Muscle layer of duodenum (tissue), 2 donors: ENCODE data around the gene ITGAV.

ENCODE experiments used
- H3K27ac ChIP-seq: one replicate; pipeline ENCODE4 v1.7.0; 2013; ENCODE audit warnings: mild to moderate bottlenecking, low read length
- H3K27me3 ChIP-seq: one replicate; pipeline ENCODE4 v1.7.0; 2013; ENCODE audit warnings: low read depth, mild to moderate bottlenecking, control low read depth, low read length
- H3K36me3 ChIP-seq, 2 donors: one replicate each; pipeline ENCODE4 v1.7.0; 2013; ENCODE audit warnings: low read length in 2 of 2, control low read depth in 1 of 2, mild to moderate bottlenecking in 1 of 2; ENCODE audit not compliant: insufficient read depth in 2 of 2, control insufficient read depth in 1 of 2
- H3K4me1 ChIP-seq, 2 donors: one replicate each; pipeline ENCODE4 v1.7.0; 2013; ENCODE audit warnings: low read length in 2 of 2, mild to moderate bottlenecking in 2 of 2, control low read depth in 1 of 2, moderate library complexity in 1 of 2; ENCODE audit not compliant: insufficient read depth in 2 of 2, control insufficient read depth in 1 of 2
- H3K4me3 ChIP-seq, 2 donors: one replicate each; pipeline ENCODE4 v1.7.0; 2013; ENCODE audit warnings: low read length in 2 of 2, low read depth in 1 of 2, mild to moderate bottlenecking in 1 of 2
- H3K9me3 ChIP-seq, 2 donors: one replicate each; pipeline ENCODE4 v1.7.0; 2013; ENCODE audit warnings: low read length in 2 of 2, control low read depth in 1 of 2, mild to moderate bottlenecking in 1 of 2; ENCODE audit not compliant: control insufficient read depth in 1 of 2
- donor health status: healthy.

The ITGAV gene

GRCh38 chr2:186641132-186641806 is 51.4 kb downstream of the ITGAV start:
- peaks cover 28 to 35% of the 10 kb centered on the region in 2 donors for H3K36me3 ChIP-seq

GRCh38 chr2:186641807-186642321 is 52.0 kb downstream of the ITGAV start:
- H3K36me3 ChIP-seq = peaks cover 32 to 38% of the 10 kb centered on the region in 2 donors
- H3K4me1 ChIP-seq = no peaks in the 10 kb centered on the region
- no peak overlapping the region for H3K27ac ChIP-seq
- no peaks in the 10 kb centered on the region for H3K9me3 ChIP-seq
- no peak overlapping the region for H3K4me3 ChIP-seq
- H3K27me3 ChIP-seq = no peaks in the 10 kb centered on the region

More at GRCh38 chr2:186641132-186641806, 51.4 kb downstream of the ITGAV start:
- H3K27ac ChIP-seq = no peak overlapping the region
- H3K27me3 ChIP-seq = no peaks in the 10 kb centered on the region
- no peak overlapping the region for H3K4me3 ChIP-seq
- no peaks in the 10 kb centered on the region for H3K4me1 ChIP-seq
- H3K9me3 ChIP-seq = no peaks in the 10 kb centered on the region

- no peak overlapping the region for H3K4me3 ChIP-seq
- no peaks in the 10 kb centered on the region for H3K9me3 ChIP-seq
- no peak overlapping the region for H3K27ac ChIP-seq
- H3K4me1 ChIP-seq = no peaks in the 10 kb centered on the region
- H3K27me3 ChIP-seq = no peaks in the 10 kb centered on the region
- peaks cover 17 to 44% of the 10 kb centered on the region in 2 donors for H3K36me3 ChIP-seq
Observed at GRCh38 chr2:186644791-186645190, 54.9 kb downstream of the ITGAV start.

- H3K36me3 ChIP-seq = peaks cover 17 to 41% of the 10 kb centered on the region in 2 donors
- no peaks in the 10 kb centered on the region for H3K9me3 ChIP-seq
- H3K27ac ChIP-seq = no peak overlapping the region
- H3K4me3 ChIP-seq = no peak overlapping the region
- H3K27me3 ChIP-seq = no peaks in the 10 kb centered on the region
- H3K4me1 ChIP-seq = no peaks in the 10 kb centered on the region
Observed at GRCh38 chr2:186645999-186646398, 56.1 kb downstream of the ITGAV start.

- H3K36me3 ChIP-seq = peaks cover 11 to 38% of the 10 kb centered on the region in 2 donors
Observed at GRCh38 chr2:186648130-186648529, 58.3 kb downstream of the ITGAV start.

GRCh38 chr2:186653511-186653910 is 63.7 kb downstream of the ITGAV start:
- no peaks in the 10 kb centered on the region for H3K27me3 ChIP-seq
- no peak overlapping the region for H3K27ac ChIP-seq
- no peaks in the 10 kb centered on the region for H3K4me1 ChIP-seq
- no peaks in the 10 kb centered on the region for H3K9me3 ChIP-seq
- peaks cover 21 to 34% of the 10 kb centered on the region in 2 donors for H3K36me3 ChIP-seq
- no peak overlapping the region for H3K4me3 ChIP-seq

More at GRCh38 chr2:186648130-186648529, 58.3 kb downstream of the ITGAV start:
- no peaks in the 10 kb centered on the region for H3K9me3 ChIP-seq
- no peak overlapping the region for H3K27ac ChIP-seq
- no peaks in the 10 kb centered on the region for H3K27me3 ChIP-seq
- no peak overlapping the region for H3K4me3 ChIP-seq
- no peaks in the 10 kb centered on the region for H3K4me1 ChIP-seq

GRCh38 chr2:186659383-186659782 is 69.5 kb downstream of the ITGAV start:
- Histone ChIP-seq H3K27me3 (no peaks in the 10 kb centered on the region), H3K9me3 (no peaks in the 10 kb centered on the region), H3K27ac (no peak overlapping the region), H3K36me3 (peaks cover 31 to 42% of the 10 kb centered on the region in 2 donors), H3K4me3 (no peak overlapping the region), H3K4me1 (no peaks in the 10 kb centered on the region)

- H3K36me3 ChIP-seq = peaks cover 39 to 42% of the 10 kb centered on the region in 2 donors
- H3K27ac ChIP-seq = no peak overlapping the region
- no peak overlapping the region for H3K4me3 ChIP-seq
- H3K27me3 ChIP-seq = no peaks in the 10 kb centered on the region
- no peaks in the 10 kb centered on the region for H3K4me1 ChIP-seq
- H3K9me3 ChIP-seq = no peaks in the 10 kb centered on the region
Observed at GRCh38 chr2:186664385-186665043, 74.7 kb downstream of the ITGAV start.

- no peak overlapping the region for H3K27ac ChIP-seq
- peaks cover 65 to 78% of the 10 kb centered on the region in 2 donors for H3K36me3 ChIP-seq
- H3K4me1 ChIP-seq = no peaks in the 10 kb centered on the region
- no peak overlapping the region for H3K4me3 ChIP-seq
- no peaks in the 10 kb centered on the region for H3K27me3 ChIP-seq
- H3K9me3 ChIP-seq = peaks cover 0 to 4% of the 10 kb centered on the region in 2 donors
Observed at GRCh38 chr2:186669146-186669545, 79.3 kb downstream of the ITGAV start.

- Histone ChIP-seq H3K4me1 (no peaks in the 10 kb centered on the region), H3K27me3 (no peaks in the 10 kb centered on the region), H3K9me3 (peaks cover 0 to 4% of the 10 kb centered on the region in 2 donors), H3K4me3 (no peak overlapping the region), H3K36me3 (peaks cover 57 to 80% of the 10 kb centered on the region in 2 donors), H3K27ac (no peak overlapping the region)
Observed at GRCh38 chr2:186670831-186671230, 81.0 kb downstream of the ITGAV start.

- H3K9me3 ChIP-seq = peaks cover 0 to 4% of the 10 kb centered on the region in 2 donors
- H3K4me3 ChIP-seq = no peak overlapping the region
- peaks cover 42 to 80% of the 10 kb centered on the region in 2 donors for H3K36me3 ChIP-seq
- H3K27me3 ChIP-seq = no peaks in the 10 kb centered on the region
- H3K27ac ChIP-seq = no peak overlapping the region
- no peaks in the 10 kb centered on the region for H3K4me1 ChIP-seq
Observed at GRCh38 chr2:186675380-186675779, 85.5 kb downstream of the ITGAV start.
